NCI-H82 (cell line): ENCODE measurements around the gene UGT1A8.
"Not testable (repeated sequence)": the region's sequence is repeated elsewhere in the genome, so short reads cannot be mapped to it uniquely, and the experiment has no call there.

ENCODE experiments used
- DNase-seq: peaks from one replicate; lab custom pipeline; 2025; lab: John Stamatoyannopoulos, UW

The UGT1A8 gene

GRCh38 chr2:233639860-233640259 is 22.4 kb downstream of the UGT1A8 start:
- peak; percentile 43 for DNase-seq

- peak; percentile 24 for DNase-seq
Measured at GRCh38 chr2:233643128-233643527, 25.7 kb downstream of the UGT1A8 start.

DNA sequence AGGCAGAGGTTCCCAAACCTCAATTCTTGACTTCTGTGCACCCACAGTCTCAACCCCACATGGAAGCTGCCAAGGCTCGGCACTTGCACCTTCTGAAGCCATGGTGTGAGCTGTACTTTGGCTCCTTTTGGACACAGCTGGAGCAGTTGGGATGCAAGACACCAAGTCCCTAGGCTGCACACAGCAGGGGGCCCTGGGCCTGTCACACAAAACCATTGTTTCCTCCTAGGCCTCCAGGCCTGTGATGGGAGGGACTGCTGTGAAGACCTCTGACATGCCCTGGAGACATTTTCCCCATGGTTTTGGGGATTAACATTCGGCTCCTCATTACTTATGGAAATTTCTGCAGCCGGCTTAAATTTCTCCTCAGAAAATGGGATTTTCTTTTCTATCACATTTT is 28.6 kb downstream of the UGT1A8 start:
- not testable (repeated sequence) for DNase-seq

GRCh38 chr2:233650981-233651380 is 33.5 kb downstream of the UGT1A8 start:
- DNase-seq = no peak

- no peak for DNase-seq
Measured at GRCh38 chr2:233651430-233651829, 34.0 kb downstream of the UGT1A8 start.

- no peak for DNase-seq
Measured at GRCh38 chr2:233654501-233654900, 37.1 kb downstream of the UGT1A8 start.

DNA sequence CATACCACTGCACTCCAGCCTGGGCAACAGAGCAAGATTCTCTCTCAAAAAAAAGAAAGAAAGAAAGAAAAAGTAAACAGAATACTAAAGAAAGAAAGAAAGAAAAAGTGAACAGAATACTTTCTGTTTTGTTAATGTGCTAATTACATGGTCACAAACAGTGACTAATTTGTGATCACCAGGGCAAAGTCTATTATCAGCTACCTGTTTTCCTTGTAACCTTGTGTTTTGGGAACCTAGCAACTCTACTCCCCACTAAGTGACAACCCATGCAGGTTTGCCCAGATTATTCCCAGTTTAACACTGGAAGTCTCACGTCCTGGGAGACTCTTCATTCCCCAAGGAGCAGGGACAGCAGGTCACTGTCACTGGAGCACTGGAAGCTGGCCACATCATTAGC is 37.6 kb downstream of the UGT1A8 start:
- DNase-seq = no peak

GRCh38 chr2:233655943-233656342 is 38.5 kb downstream of the UGT1A8 start:
- not testable (repeated sequence) for DNase-seq

- DNase-seq = no peak
Measured at GRCh38 chr2:233656443-233656842, 39.0 kb downstream of the UGT1A8 start.

DNA sequence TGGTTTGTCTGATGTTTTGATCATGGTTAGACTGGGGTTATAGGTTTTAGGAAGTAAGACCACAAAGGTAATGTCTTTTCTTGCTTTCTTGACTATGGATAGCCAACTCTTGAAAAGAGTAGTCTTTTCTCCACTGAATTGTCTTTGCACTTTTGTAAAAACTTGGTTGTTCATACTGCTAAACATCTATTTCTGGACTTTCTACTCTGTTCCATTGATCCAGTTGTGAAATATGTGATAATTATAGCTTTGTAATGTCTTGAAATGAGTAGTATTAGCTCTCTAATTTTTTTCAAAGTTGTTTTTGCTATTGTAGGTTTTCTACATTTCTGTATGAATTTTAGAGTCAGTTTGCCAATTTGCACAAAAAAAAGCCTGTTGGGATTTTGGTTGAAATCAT is 41.2 kb downstream of the UGT1A8 start:
- no peak for DNase-seq

- DNase-seq = no peak
Measured at GRCh38 chr2:233663911-233664310, 46.5 kb downstream of the UGT1A8 start.

DNA sequence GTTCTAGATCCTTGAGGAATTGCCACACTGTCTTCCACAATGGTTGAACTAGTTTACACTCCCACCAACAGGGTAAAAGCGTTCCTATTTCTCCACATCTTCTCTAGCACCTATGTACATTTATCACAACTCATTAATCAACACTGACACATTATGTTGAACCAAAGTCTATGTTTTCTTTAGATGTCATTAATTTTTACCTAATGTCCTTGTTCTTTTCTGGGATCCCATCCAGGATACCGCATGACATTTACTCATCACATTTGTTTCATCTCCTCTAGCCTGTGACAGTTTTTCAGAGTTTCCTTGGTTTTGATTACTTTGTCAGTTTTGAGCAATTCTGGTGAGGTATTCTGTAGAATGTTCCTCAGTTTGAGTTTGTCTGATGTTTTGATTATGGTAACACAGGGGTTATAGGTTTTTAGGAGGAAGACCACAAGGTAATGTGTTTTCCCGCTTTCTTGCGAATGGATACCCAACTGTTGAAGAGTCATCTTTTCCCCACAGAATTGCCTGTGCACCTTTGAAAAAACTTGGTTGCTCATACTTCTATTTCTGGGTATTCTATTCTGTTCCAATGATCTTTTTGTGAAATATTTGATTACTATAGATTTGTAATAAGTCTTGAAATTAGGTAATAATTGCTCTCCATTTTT is 51.3 kb downstream of the UGT1A8 start:
- no peak for DNase-seq

GRCh38 chr2:233671290-233672161 is 54.1 kb downstream of the UGT1A8 start, which contains the start of gene UGT1A9:
Gene UGT1A9 (plus strand): TSS chr2:233671898. CDS start chr2:233671935, 37 bp downstream.
- DNase-seq = no peak

DNA sequence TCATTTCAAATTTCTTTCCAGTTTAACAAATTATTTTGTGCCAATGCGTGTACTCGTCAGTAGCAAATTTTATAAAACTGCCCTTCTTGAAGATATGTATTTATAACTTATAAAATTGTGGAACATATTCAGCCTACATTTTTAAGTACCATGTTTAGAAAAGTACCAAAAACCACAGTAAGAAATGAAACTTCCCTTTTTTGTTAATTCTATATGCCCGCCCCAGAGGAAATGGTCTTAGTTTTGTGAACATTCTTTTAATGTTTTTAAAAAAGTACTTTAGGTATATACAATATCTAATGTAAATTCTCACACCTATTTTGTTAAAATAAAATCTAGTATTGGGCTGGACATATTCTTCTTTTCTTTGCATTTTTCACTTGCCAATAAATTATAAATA is 55.5 kb downstream of the UGT1A8 start:
- DNase-seq = no peak

DNA sequence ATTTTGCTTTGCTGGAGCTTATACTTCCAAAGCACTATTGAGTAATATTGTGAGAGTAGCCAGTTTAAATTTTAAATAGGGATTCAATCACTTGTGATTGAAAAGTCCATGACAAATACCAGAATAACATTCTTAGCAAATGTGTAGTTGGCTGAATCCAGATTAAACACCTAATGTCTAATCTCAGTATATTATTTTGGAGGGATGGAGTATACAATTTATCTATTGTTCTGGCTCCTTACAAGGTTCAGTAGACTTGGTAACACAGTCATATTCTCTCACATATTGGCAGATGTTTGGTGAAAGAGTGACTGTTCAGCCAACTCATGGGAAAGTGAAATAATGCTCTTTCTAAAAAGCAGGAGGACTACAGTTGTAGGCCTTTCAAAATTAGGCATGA is 56.5 kb downstream of the UGT1A8 start:
- DNase-seq = no peak

- no peak for DNase-seq
Measured at GRCh38 chr2:233674314-233674713, 56.9 kb downstream of the UGT1A8 start.

DNA sequence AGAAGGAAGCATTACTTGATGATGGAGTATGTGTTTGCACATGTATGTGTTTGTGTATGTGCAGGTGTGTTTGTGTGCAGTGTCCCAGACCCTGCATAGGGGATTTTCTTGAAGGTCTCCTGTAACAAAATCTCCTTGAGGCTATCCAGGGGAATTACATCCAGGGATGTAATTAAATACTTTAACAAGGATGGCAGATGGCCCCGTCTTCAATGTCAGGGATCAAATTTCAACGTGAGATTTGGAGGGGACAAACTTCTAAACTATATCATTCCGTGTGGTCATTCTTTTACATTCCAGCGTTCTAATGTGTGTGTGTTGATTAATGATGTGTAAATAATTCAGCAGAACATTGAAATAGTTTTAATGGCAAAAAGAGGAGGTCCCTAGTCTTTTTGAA is 57.6 kb downstream of the UGT1A8 start:
- peak; percentile 94 for DNase-seq

DNA sequence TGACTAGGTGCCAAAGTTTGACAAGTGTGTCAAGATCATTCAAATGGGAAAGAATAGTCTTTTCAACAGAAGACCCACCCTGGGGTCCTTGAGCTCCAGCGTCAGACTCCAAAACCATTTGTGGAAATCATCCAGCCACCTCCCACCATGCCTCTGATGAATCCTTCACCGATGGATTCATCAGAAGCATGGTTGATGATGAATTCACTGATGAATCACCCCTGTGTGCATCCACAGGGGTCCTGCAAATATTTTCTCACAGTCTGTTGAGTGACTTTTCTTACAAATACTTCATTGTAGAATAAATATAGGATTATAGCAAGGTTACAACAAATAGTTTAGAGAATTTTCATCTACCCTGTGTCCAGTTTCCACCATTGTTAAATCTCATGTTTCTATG is 58.6 kb downstream of the UGT1A8 start:
- DNase-seq = no peak

GRCh38 chr2:233679196-233679595 is 61.8 kb downstream of the UGT1A8 start:
- no peak for DNase-seq

- DNase-seq = no peak
Measured at GRCh38 chr2:233680361-233681045, 63.1 kb downstream of the UGT1A8 start.

- DNase-seq = no peak
Measured at GRCh38 chr2:233681521-233682099, 64.2 kb downstream of the UGT1A8 start, which contains the start of gene UGT1A7. Gene UGT1A7 (plus strand): TSS chr2:233681901. CDS start chr2:233681938, 37 bp downstream.

DNA sequence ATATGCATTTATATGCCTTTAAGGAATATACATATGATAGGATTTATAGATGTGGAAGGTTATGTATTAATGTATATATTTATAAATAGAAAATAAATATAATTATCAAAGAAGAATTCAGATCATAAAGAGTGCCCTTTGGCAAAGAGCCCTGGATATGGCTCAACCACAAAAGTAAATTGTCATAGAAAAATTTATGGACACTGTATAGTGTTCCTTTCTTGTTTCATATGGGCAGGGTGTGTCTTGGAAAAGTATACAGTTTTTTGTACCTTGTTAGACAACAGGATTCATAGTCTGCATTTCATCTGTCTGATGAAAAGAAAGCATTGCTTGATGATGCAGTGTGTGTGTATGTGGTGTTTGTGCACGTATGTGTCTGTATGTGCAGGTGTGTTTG is 67.2 kb downstream of the UGT1A8 start:
- no peak for DNase-seq
